ENCODE data around the gene ATF7. TPM values are rescaled to one million over a fixed set of nuclear protein-coding genes. Genes with fewer than 3 reads are reported as not detected.

The ATF7 gene
- 10 to 100 TPM; 12.5 to 28.0 (median 20.6) TPM for total RNA-seq

DNA sequence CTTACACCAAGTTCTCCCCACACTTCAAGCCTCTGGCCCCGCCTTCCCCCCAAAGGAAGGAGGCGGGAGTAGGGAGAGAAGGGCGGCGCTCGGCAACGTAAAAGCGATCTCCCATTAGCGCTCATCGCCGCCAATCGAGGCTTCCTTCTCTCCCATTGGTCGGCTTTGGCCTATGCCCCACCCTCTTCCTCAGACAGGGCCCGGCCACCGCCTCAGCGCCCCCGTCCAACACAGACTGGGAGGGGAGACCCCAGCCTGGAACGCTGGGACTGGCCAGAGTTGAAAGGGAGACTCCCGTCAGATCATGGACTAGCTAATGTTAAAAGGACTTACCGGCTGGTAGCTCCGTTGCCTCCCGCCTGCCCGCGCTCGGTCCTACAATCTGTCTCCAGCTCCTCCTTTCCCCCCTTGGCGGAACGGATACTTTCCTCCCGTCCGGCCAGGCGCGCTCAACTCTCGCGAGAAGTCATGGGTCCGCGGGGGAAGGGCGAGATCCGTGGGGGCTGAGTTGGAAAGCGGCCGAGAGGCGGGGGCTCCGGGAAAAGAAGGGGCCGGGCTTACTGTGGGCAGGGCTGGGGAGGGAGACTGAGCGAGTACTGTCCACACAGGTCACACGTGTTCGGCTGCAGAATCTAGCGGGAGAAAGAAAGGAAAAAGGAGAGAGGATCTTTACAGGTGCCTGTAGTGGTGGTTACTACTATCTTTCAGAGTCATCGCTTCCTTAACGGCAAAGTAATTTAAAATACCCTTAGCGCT, at the start of gene ATF7:
TSS of gene ATF7 (minus strand) at position 437 of the 756 bp plus-strand sequence. CDS start 25,382 bp downstream, outside the sequence.
- Histone ChIP-seq H3K27ac (peak within 1 kb of the TSS; percentile 90 to 97 (median 94)), H3K4me3 (peak within 1 kb of the TSS; percentile 59 to 91 (median 71)), H3K27me3 (no peaks in the 10 kb centered on the region), H3K9me3 (no peaks in the 10 kb centered on the region), H3K36me3 (no peaks in the 10 kb centered on the region), H3K4me1 (peaks cover 9 to 53% (median 20%) of the 10 kb centered on the region in 3 donors)
- peak; percentile 87 for DNase-seq
- peak in 1 of 6 experiments; percentile 7 for TF ChIP-seq CTCF (IDR thresholded peaks at IDR 0.05)
- peak in 1 of 4 donors; percentile 52 for TF ChIP-seq POLR2A (IDR thresholded peaks at IDR 0.05)
- intact Hi-C loops (cut with DNase I) = no loop called here
- 0 to 1% methylated on average over 17 to 25 of the region's 48 CpGs for WGBS, 2 donors

DNA sequence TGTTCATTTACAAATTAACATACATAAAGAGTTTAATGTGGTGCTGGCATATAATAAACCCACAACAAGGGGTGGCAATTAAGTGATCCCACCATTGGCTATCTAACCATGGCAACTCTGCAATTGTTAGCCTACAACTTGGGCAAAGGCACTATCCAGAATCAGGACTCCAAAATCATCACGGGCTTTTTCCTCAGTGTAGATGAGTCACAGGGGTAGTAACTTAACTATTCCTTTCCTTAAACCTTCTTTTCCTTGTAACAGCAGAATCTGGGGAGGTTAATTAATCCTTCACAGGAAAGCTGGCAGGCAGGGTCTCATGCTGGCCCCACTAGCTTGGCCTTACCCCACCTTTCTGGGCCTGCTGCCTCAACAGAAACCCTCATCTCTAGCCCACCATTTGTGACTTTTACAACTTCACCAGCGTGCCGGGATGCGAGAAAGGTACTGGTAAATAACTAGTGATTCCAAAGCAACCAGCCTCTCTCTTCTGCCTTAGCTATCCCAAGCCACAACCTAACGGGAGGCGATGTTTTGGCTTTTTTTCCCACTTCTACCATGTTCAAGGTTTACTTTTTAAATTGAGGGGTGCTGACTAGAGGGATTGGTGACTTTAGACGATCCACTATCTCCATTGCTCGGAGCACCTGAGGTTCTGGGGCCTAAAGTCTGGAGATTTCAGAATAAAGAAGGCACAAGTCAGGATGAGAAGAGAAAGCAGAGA, 49.0 kb upstream of the ATF7 start:
- Histone ChIP-seq H3K27me3 (no peaks in the 10 kb centered on the region), H3K4me3 (peak overlapping the region; percentile 67 to 89 (median 72)), H3K4me1 (peaks cover 17 to 65% (median 27%) of the 10 kb centered on the region in 3 donors), H3K9me3 (no peaks in the 10 kb centered on the region), H3K36me3 (peaks cover 0 to 40% (median 6%) of the 10 kb centered on the region in 3 donors), H3K27ac (peak overlapping the region; percentile 89 to 96 (median 94))
- WGBS, 2 donors = 29 to 35% methylated on average over 8 of the region's 8 CpGs
- intact Hi-C loops (cut with DNase I) = loop anchor here (5.0 kb wide), 2 partner anchors 53 to 133 kb away; no protein-coding TSS in a partner anchor
- TF ChIP-seq POLR2A (IDR thresholded peaks at IDR 0.05) (no peak), CTCF (IDR thresholded peaks at IDR 0.05) (no peak)
- no peak for DNase-seq

GRCh38 chr12:53670971-53671370, 44.8 kb upstream of the ATF7 start:
- TF ChIP-seq CTCF (IDR thresholded peaks at IDR 0.05) (no peak), POLR2A (IDR thresholded peaks at IDR 0.05) (no peak)
- no peaks in the 10 kb centered on the region for H3K9me3 ChIP-seq
- DNase-seq = no peak
- no peak overlapping the region for H3K27ac ChIP-seq
- H3K4me3 ChIP-seq = no peak overlapping the region
- H3K27me3 ChIP-seq = no peaks in the 10 kb centered on the region
- intact Hi-C loops (cut with DNase I) = no loop called here
- H3K4me1 ChIP-seq = peaks cover 8 to 55% (median 13%) of the 10 kb centered on the region in 3 donors
- peaks cover 13 to 82% (median 33%) of the 10 kb centered on the region in 3 donors for H3K36me3 ChIP-seq

- H3K27me3 ChIP-seq = no peaks in the 10 kb centered on the region
- H3K4me1 ChIP-seq = peaks cover 6 to 52% (median 13%) of the 10 kb centered on the region in 3 donors
- no peaks in the 10 kb centered on the region for H3K9me3 ChIP-seq
- no peak overlapping the region for H3K27ac ChIP-seq
- H3K36me3 ChIP-seq = peaks cover 13 to 89% (median 35%) of the 10 kb centered on the region in 3 donors
- TF ChIP-seq POLR2A (IDR thresholded peaks at IDR 0.05) (no peak), CTCF (IDR thresholded peaks at IDR 0.05) (no peak)
- no peak overlapping the region for H3K4me3 ChIP-seq
- DNase-seq = no peak
- intact Hi-C loops (cut with DNase I) = no loop called here
- 80 to 90% methylated on average over 7 of the region's 7 CpGs for WGBS, 2 donors
Observed at GRCh38 chr12:53670308-53670707, 44.1 kb upstream of the ATF7 start.

DNA sequence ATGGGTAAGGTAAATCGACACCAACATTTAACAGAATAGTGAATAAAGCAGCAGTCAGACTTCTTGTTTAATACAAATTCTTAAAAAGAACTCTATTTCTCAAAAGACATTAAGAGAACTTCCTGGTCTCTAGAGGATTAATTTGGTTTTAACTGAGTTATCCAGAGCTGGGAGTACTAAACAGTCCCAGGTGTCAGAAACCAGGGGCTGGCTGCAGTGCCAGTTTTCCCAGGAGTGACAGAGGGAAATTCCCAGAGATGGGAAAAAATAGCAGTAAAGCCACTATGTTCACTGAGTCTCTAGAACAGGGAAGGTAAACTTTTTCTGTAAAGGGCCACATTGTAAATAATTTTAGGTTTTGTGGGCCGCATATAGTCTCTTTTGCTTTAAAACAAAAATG, 40.9 kb upstream of the ATF7 start:
- no peaks in the 10 kb centered on the region for H3K27me3 ChIP-seq
- H3K27ac ChIP-seq = no peak overlapping the region
- H3K36me3 ChIP-seq = peaks cover 13 to 100% (median 45%) of the 10 kb centered on the region in 3 donors
- no peak for DNase-seq
- no peaks in the 10 kb centered on the region for H3K9me3 ChIP-seq
- TF ChIP-seq POLR2A (IDR thresholded peaks at IDR 0.05) (no peak), CTCF (IDR thresholded peaks at IDR 0.05) (no peak)
- H3K4me1 ChIP-seq = peaks cover 0 to 27% (median 0%) of the 10 kb centered on the region in 3 donors
- no peak overlapping the region for H3K4me3 ChIP-seq
- intact Hi-C loops (cut with DNase I) = no loop called here
- 85 to 91% methylated on average over 2 of the region's 2 CpGs for WGBS, 2 donors

Measured in esophagus squamous epithelium (tissue), 5 donors.